Right lobe of liver (tissue), 6 donors: Measurements from ENCODE around the gene EPB41L4B. TPM values are rescaled to one million over a fixed set of nuclear protein-coding genes. Genes with fewer than 3 reads are reported as not detected.
"Not testable (repeated sequence)": the region's sequence is repeated elsewhere in the genome, so short reads cannot be mapped to it uniquely, and the experiment has no call there.

Experiments used
- ATAC-seq, 4 donors: fragments of 200-7000 bp; cut with Tn5 transposase; one replicate each; pipeline ENCODE4 v1.9.1; 2020; ENCODE audit warnings: mild to moderate bottlenecking in 4 of 4, moderate library complexity in 4 of 4
- DNase-seq, 3 donors: peaks; one replicate each; pipeline ENCODE4 v3.0.0-alpha.2; 2020
- H3K27ac ChIP-seq, 3 donors: fragments of 200-600 bp; one replicate each; pipeline ENCODE4 v1.8.0; 2022
- H3K27me3 ChIP-seq, 2 donors: fragments of 200-600 bp; one replicate each; pipeline ENCODE4 v1.8.0; 2022
- H3K36me3 ChIP-seq, 4 donors: fragments of 200-600 bp; sonication (generic) in 1 of 4; one replicate each; pipeline versions ENCODE4 v1.5.1 to v1.8.0; 2017 to 2022; ENCODE audit warnings: control low read depth in 1 of 4
- H3K4me1 ChIP-seq, 4 donors: fragments of 200-600 bp; sonication (generic) in 1 of 4; one replicate each; pipeline versions ENCODE4 v1.5.1 to v1.8.0; 2017 to 2022; ENCODE audit warnings: control low read depth in 1 of 4
- H3K4me3 ChIP-seq, 3 donors: fragments of 200-600 bp; one replicate each; pipeline ENCODE4 v1.8.0; 2022
- H3K9me3 ChIP-seq, 4 donors: fragments of 200-600 bp; sonication (generic) in 1 of 4; one replicate each; pipeline versions ENCODE4 v1.5.1 to v1.8.0; 2017 to 2022; ENCODE audit warnings: control low read depth in 1 of 4
- CTCF ChIP-seq, 4 donors: fragments of 200-600 bp in 3 of 4; fragments of 450-650 bp in 1 of 4; IDR thresholded peaks; one replicate each; pipeline versions ENCODE4 v1.5.1 to v1.8.0; 2016 to 2022; ENCODE audit warnings: antibody characterized with exemption in 4 of 4, mild to moderate bottlenecking in 2 of 4
- POLR2A ChIP-seq: fragments of 450-650 bp; IDR thresholded peaks from one replicate; pipeline ENCODE4 v1.6.1; 2017; ENCODE audit warnings: antibody characterized with exemption, mild to moderate bottlenecking
- WGBS: methylation state at CpG from one replicate; pipeline ENCODE4 v1.1.6; 2018; ENCODE audit warnings: low coverage, low lambda C conversion rate; ENCODE audit not compliant: insufficient coverage; ENCODE audit errors: missing lambda C conversion rate; 5-methylcytosine and 5-hydroxymethylcytosine counted together
- intact Hi-C, 2 donors: fragments of 100-400 bp; cut with DNase I; formaldehyde crosslinking; loops; one replicate each; pipeline versions ENCODE4 v1.11.2 to v1.14.1; 2022
- long read RNA-seq: library from polyadenylated mRNA; unstranded; transcript quantifications from one replicate; pipeline ENCODE4 v2.0.0, GENCODE V29; 2019
- total RNA-seq, 6 experiments: library from RNA; depleted of rRNA in 2 of 6; stranded (reverse); fragments of >200 nt in 2 of 6; fragmentation: NEBNext Ultra II Directional in 3 of 6; extraction: Animal tissue kit (Norgen Biotek cat#: 25700) in 3 of 6; gene quantifications; one replicate each; pipeline versions ENCODE4 v1.1.0 to v1.2.4, GENCODE V29; 2016 to 2023
- donor health status: DM: no; HTN: yes; CAD: no.
- donor health status: DM: no; HTN: no; CAD: no.
- donor health status: DM: no; HTN: no; CAD: no.
- donor health status: DM: no; HTN: yes; CAD: no.
- donor health status: DM: no; HTN: yes; CAD: no.

The EPB41L4B gene
- total RNA-seq = 10 to 100 TPM; 29.0 to 89.0 (median 32.4) TPM
- long read RNA-seq, partial matches to known transcripts = 3 of 7 reads
- long read RNA-seq, other reads (novel, unspliced or antisense) = 4 of 7 reads

- Histone ChIP-seq H3K36me3 (no peaks in the 10 kb centered on the region), H3K4me1 (peaks cover 0 to 21% (median 11%) of the 10 kb centered on the region in 4 donors), H3K27ac (peak within 1 kb of the TSS in 2 of 3 donors; percentile 88 to 90), H3K27me3 (no peaks in the 10 kb centered on the region), H3K9me3 (no peaks in the 10 kb centered on the region), H3K4me3 (peak within 1 kb of the TSS; percentile 52 to 71 (median 65))
- intact Hi-C loops = loop anchor here (10.0 kb wide), 1 partner anchor 136 kb away; no protein-coding TSS in a partner anchor
- TF ChIP-seq POLR2A (no peak), CTCF (IDR thresholded peaks at IDR 0.05) (peak; percentile 95 to 100 (median 98))
- ATAC-seq (peak; percentile 77 to 89 (median 84)), DNase-seq (peak; percentile 92 to 95 (median 95))
- 2% methylated on average over 17 of the region's 72 CpGs for WGBS
Measured at GRCh38 chr9:109320742-109321448, at the start of gene EPB41L4B. Gene EPB41L4B (minus strand): TSS chr9:109321059. CDS start chr9:109320446, 613 bp downstream.

DNA sequence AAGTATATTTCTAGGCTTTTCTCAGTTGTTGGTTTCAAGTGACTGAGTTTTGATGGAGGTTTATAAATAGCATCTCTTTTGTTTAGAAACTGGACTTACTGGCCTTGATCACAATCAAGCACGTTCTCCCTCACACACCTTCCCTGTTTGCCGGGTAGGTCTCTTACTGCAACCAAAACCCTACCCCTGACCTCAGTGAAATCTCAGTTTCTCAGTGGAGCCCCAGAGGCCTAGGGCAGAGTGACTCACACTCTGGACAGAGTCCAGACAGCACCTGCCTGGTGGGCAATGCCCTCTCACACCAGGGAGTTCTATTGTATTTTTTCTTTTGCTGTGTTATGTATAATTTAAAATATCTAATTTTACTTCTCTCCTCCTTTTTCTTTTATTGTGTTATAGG, 48.4 kb upstream of the EPB41L4B start:
- no peaks in the 10 kb centered on the region for H3K9me3 ChIP-seq
- 93% methylated on average over 2 of the region's 2 CpGs for WGBS
- H3K27me3 ChIP-seq = no peaks in the 10 kb centered on the region
- ATAC-seq (no peak), DNase-seq (no peak)
- H3K36me3 ChIP-seq = no peaks in the 10 kb centered on the region
- no peak overlapping the region for H3K4me3 ChIP-seq
- no peaks in the 10 kb centered on the region for H3K4me1 ChIP-seq
- no peak overlapping the region for H3K27ac ChIP-seq
- intact Hi-C loops = no loop called here
- TF ChIP-seq POLR2A (no peak), CTCF (IDR thresholded peaks at IDR 0.05) (no peak)

- intact Hi-C loops = no loop called here
- DNase-seq = no peak
Measured at GRCh38 chr9:109360771-109361170, 39.9 kb upstream of the EPB41L4B start.

GRCh38 chr9:109358968-109359603, 38.2 kb upstream of the EPB41L4B start:
- H3K4me3 ChIP-seq, H3K4me1 ChIP-seq, ATAC-seq, H3K9me3 ChIP-seq, H3K36me3 ChIP-seq, intact Hi-C loops, H3K27me3 ChIP-seq, DNase-seq, H3K27ac ChIP-seq: not testable (repeated sequence)
- WGBS = 76% methylated on average over 8 of the region's 8 CpGs

More at GRCh38 chr9:109360771-109361170, 39.9 kb upstream of the EPB41L4B start:
- ATAC-seq = no peak
- Histone ChIP-seq H3K4me1 (no peaks in the 10 kb centered on the region), H3K27ac (no peak overlapping the region), H3K27me3 (no peaks in the 10 kb centered on the region), H3K9me3 (no peaks in the 10 kb centered on the region), H3K4me3 (no peak overlapping the region), H3K36me3 (no peaks in the 10 kb centered on the region)
- 73% methylated on average over 5 of the region's 5 CpGs for WGBS
- no peak for TF ChIP-seq POLR2A
- TF ChIP-seq CTCF (IDR thresholded peaks at IDR 0.05) = no peak
